AG04450 (cell line): ENCODE data around the gene TIMP3. TPM values are rescaled to one million over a fixed set of nuclear protein-coding genes. Genes with fewer than 3 reads are reported as not detected.
"Not testable (repeated sequence)": the region's sequence is repeated elsewhere in the genome, so short reads cannot be mapped to it uniquely, and the experiment has no call there.

ENCODE experiments used
- CTCF ChIA-PET: fragments of 300-600, 350-600 bp; formaldehyde crosslinking; extraction: SDS; loops from one replicate; lab custom pipeline; 2022; ENCODE audit warnings: antibody characterized with exemption, inconsistent platforms; lab: Charles Lee
- POLR2A ChIA-PET: fragments of 350-600 bp; formaldehyde crosslinking; extraction: SDS; loops from one replicate; lab custom pipeline; 2021; ENCODE audit warnings: antibody characterized with exemption, inconsistent platforms; lab: Yijun Ruan, JAX
- DNase-seq: peaks from one replicate; pipeline ENCODE4 v3.0.0-alpha.2; 2011; ENCODE audit warnings: low read depth, low spot score
- H3K27ac ChIP-seq: one replicate; pipeline ENCODE4 v1.5.1; 2012; ENCODE audit warnings: low read depth, low read length, control low read depth
- H3K27me3 ChIP-seq: one replicate; pipeline ENCODE4 v1.6.0; 2012; ENCODE audit warnings: low read length; ENCODE audit not compliant: control insufficient read depth, insufficient read depth
- H3K4me3 ChIP-seq: 2 replicates; pipeline ENCODE4 v1.5.1; 2011; ENCODE audit warnings: mild to moderate bottlenecking, low read depth, low read length, control low read depth
- H3K9me3 ChIP-seq: 2 replicates; pipeline ENCODE4 v1.5.1; 2012; ENCODE audit warnings: low read length; ENCODE audit not compliant: control insufficient read depth, insufficient read depth
- polyA plus RNA-seq: library from polyadenylated mRNA; depleted of rRNA; stranded (reverse); fragments of >200 nt; gene quantifications from 2 replicates; pipeline ENCODE4 v1.2.3, GENCODE V29; 2011
- TF ChIP-seq, protein P1 (sequence below): IDR thresholded peaks from 2 replicates; pipeline ENCODE4 v1.5.1; 2011; ENCODE audit warnings: low read depth, low read length, control low read depth, inconsistent platforms

The TIMP3 gene
- polyA plus RNA-seq, 1 experiment, result 486 TPM

DNA sequence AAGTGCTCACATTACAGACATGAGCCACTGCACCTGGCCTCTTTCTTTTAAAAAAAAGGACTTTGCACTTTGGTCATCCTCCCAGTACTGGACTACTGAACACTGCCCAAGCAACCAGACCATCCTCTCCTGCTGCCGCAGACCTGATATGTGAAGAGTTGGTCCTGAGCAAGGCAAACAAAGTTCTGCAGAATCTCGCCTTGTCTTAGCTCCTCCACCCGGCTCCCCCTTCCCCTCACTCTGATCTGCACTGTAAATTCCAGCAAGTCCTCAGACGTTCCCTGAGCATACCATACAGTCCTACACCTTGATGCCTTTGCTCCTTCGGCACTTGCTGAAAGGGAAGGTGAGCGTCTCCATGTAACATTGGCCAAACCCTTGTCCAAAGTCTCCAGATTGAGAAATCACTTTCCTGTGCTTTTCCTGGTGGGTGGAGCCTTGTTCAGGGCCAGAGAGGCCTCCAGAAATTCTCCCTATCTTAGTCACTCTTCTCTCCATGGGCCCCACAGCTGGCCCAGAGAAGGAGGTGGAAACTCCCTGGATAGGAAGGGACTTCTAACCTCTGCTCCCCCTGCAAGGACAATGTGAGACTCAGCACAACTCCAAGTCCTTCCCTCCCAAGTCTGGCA, 47.0 kb upstream of the TIMP3 start:
- DNase-seq, result no peak
- CTCF ChIA-PET, result no interaction called here
- Histone ChIP-seq H3K27ac (no peak overlapping the region), H3K4me3 (no peak overlapping the region), H3K9me3 (peaks cover 2% of the 10 kb centered on the region), H3K27me3 (no peaks in the 10 kb centered on the region)
- POLR2A ChIA-PET, result no interaction called here
- TF ChIP-seq, protein P1, sequence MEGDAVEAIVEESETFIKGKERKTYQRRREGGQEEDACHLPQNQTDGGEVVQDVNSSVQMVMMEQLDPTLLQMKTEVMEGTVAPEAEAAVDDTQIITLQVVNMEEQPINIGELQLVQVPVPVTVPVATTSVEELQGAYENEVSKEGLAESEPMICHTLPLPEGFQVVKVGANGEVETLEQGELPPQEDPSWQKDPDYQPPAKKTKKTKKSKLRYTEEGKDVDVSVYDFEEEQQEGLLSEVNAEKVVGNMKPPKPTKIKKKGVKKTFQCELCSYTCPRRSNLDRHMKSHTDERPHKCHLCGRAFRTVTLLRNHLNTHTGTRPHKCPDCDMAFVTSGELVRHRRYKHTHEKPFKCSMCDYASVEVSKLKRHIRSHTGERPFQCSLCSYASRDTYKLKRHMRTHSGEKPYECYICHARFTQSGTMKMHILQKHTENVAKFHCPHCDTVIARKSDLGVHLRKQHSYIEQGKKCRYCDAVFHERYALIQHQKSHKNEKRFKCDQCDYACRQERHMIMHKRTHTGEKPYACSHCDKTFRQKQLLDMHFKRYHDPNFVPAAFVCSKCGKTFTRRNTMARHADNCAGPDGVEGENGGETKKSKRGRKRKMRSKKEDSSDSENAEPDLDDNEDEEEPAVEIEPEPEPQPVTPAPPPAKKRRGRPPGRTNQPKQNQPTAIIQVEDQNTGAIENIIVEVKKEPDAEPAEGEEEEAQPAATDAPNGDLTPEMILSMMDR, result no peak

DNA sequence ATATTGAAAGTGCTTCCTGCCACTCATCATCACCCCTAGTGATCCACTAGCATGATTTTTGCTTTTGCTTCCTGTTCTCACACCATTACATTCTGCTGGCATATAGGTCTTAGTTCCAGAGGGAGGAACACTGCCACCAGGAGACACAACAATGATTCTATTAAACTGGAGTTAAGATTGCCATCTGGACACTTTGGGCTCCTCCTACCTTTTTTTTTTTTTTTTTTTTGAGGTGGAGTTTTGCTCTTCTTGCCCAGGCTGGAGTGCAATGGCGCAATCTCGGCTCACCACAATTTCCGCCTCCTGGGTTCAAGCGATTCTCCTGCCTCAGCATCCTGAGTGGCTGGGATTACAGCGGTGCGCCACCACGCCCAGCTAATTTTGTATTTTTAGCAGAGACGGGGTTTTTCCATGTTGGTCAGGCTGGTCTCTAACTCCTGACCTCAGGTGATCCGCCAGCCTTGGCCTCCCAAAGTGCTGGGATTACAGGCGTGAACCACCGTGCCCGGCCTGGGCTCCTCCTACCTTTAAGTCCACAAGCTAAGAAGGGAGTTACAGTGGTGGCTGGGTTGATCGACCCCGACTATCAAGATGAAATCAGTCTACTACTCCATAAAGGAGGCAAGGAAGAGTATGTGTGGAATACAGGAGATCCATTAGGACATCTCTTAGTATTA, 44.3 kb upstream of the TIMP3 start:
- POLR2A ChIA-PET, H3K27ac ChIP-seq, DNase-seq, H3K9me3 ChIP-seq, CTCF ChIA-PET, H3K27me3 ChIP-seq, H3K4me3 ChIP-seq: not testable (repeated sequence)

DNA sequence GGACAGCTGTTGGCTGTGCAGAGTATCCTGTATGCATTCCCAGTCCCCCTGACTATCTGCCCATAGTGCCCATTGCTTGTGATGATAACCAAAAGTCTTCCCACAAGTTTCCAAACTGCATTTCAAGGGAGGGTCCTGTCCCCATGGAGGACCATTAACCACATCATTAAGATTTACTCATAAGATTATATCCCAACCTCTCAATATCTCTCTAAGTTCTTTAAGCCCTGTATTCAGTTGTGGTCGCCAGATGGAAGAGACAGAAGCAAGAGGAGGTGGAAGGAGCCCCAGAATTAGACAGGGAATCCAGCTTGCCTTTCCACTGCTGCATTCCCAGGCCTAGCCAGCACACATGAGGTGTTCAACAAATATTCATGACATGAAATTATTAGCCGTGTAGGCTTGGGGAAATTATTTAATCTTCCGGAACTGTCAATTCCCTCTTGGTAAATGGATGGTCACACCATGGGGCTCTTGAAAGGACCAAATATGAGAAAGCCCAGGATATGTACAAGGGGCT, 42.6 kb upstream of the TIMP3 start:
- CTCF ChIA-PET, result no interaction called here
- no peak overlapping the region for H3K4me3 ChIP-seq
- no peaks in the 10 kb centered on the region for H3K27me3 ChIP-seq
- POLR2A ChIA-PET, result no interaction called here
- TF ChIP-seq, protein P1, result no peak
- H3K27ac ChIP-seq, result no peak overlapping the region
- no peak for DNase-seq
- H3K9me3 ChIP-seq, result no peaks in the 10 kb centered on the region; the same call in 1 of the 2 replicates

DNA sequence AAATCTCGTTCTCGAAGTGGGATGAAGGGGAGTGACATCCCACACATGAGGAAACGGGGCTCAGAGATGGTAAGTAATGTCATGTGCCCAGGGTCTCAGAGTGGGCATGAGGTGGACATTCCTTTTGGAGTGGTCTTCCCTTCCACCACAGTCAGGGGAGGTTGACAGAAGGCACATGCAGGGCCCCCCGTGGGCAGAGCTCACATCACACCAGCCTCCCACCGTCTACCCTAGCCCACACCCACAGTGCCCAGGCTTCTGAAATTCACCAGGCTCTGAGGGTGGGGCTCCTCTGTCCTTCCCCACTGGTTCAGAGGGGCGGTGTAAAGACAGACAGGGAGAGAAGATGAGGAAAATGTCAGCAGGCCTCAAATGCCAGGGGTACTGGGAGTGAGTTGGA, 41.1 kb upstream of the TIMP3 start:
- POLR2A ChIA-PET, result interaction anchor here (0.6 kb wide), 2 partner anchors 42 to 811 kb away, joined by 3 read pairs; no protein-coding TSS in a partner anchor
- H3K4me3 ChIP-seq, result no peak overlapping the region
- TF ChIP-seq, protein P1, result no peak
- H3K9me3 ChIP-seq, result no peaks in the 10 kb centered on the region; the same call in 1 of the 2 replicates
- H3K27me3 ChIP-seq, result no peaks in the 10 kb centered on the region
- no peak for DNase-seq
- CTCF ChIA-PET, result interaction anchor here (1.6 kb wide), 1 partner anchor 36 kb away, joined by 10 read pairs; no protein-coding TSS in a partner anchor
- no peak overlapping the region for H3K27ac ChIP-seq

DNA sequence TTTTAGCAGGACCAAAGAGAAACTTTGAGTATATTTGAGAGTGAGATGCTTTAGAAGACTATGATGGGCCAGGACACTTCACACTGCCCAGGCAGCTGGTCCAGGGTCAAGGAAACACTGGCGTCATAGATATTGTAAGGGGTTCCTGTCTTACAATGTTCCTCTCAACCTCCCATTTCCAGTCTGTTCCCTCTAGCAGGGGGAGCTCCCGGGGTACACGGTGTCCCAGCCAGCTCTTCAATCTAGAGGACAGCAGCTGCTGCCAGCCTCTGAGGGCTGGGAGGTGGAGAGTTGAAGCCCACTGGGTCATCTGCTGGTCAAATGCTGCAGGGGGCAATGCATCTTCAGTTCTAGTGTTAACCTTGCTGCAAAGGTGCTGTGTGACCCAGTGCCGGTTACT, 40.7 kb upstream of the TIMP3 start:
- POLR2A ChIA-PET, result interaction anchor here (0.6 to 0.9 kb wide), 2 partner anchors 41 to 42 kb away, joined by 3 to 5 read pairs; partner anchors contain the start of gene TIMP3
- CTCF ChIA-PET, result interaction anchor here (1.6 kb wide), 1 partner anchor 36 kb away, joined by 10 read pairs; no protein-coding TSS in a partner anchor
- TF ChIP-seq, protein P1, result no peak
- Histone ChIP-seq H3K4me3 (no peak overlapping the region), H3K27me3 (no peaks in the 10 kb centered on the region), H3K9me3 (no peaks in the 10 kb centered on the region), H3K27ac (no peak overlapping the region)
- DNase-seq, result no peak
